Lower leg skin (tissue), 3 donors: ENCODE measurements around the gene OR5H15.

Experiments used
- CTCF ChIP-seq, 3 donors: fragments of 450-650 bp; IDR thresholded peaks; one replicate each; pipeline ENCODE4 v1.5.1; 2016; ENCODE audit warnings: antibody characterized with exemption in 3 of 3, mild to moderate bottlenecking in 3 of 3, moderate library complexity in 2 of 3
- POLR2A ChIP-seq, 2 donors: fragments of 450-650 bp; IDR thresholded peaks; one replicate each; pipeline ENCODE4 v1.6.1; 2016 to 2017; ENCODE audit warnings: antibody characterized with exemption in 2 of 2, mild to moderate bottlenecking in 1 of 2, moderate library complexity in 1 of 2

DNA sequence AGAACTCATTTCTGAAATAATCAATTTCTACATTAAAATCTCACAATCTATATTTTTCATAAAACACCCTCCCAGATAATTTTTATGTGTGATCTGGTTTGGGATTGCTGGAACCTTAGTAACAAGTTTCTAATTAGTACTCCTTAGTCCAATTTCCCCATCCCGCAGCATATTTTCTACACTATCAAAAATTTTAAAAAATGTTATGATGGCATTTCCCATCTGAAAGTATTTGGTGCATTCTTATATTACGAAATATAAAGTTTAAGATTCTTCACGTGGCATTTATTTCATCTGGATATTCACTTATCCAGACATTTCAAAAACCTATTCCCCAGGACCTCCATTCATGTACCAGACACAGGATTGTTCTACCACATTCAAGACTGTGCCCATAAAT, 17.7 kb upstream of the OR5H15 start:
- TF ChIP-seq CTCF (IDR thresholded peaks at IDR 0.05) = no peak
- TF ChIP-seq POLR2A (IDR thresholded peaks at IDR 0.05) = no peak
